Liver (tissue), 3 donors: ENCODE results near the gene NIPBL.

ENCODE experiments used
- FOXA2 ChIP-seq: IDR thresholded peaks from 2 replicates; pipeline ENCODE4 v1.6.1; 2016; ENCODE audit warnings: antibody characterized with exemption
- HNF4G ChIP-seq: IDR thresholded peaks from 2 replicates; pipeline ENCODE4 v1.6.1; 2016; ENCODE audit warnings: antibody characterized with exemption
- JUND ChIP-seq, 2 donors: IDR thresholded peaks; 2 replicates each; pipeline ENCODE4 v1.6.1; 2016; ENCODE audit warnings: antibody characterized with exemption in 2 of 2
- RAD21 ChIP-seq, 2 donors: IDR thresholded peaks; 2 replicates each; pipeline ENCODE4 v1.6.1; 2016; ENCODE audit warnings: antibody characterized with exemption in 2 of 2, mild to moderate bottlenecking in 2 of 2
- REST ChIP-seq: IDR thresholded peaks from 2 replicates; pipeline ENCODE4 v1.6.1; 2016; ENCODE audit warnings: antibody characterized with exemption, mild to moderate bottlenecking
- TF ChIP-seq, protein P1 (sequence below): fragments of 150-350 bp; IDR thresholded peaks from 2 replicates; pipeline ENCODE4 v1.5.1; 2017; ENCODE audit warnings: improper control_type of control experiment, low read depth, low read length; ENCODE audit not compliant: missing input control
- TF ChIP-seq, protein P2 (sequence below): IDR thresholded peaks from 2 replicates; pipeline ENCODE4 v1.6.1; 2016; ENCODE audit warnings: antibody characterized with exemption
- TF ChIP-seq, protein P3 (sequence below): IDR thresholded peaks from 2 replicates; pipeline ENCODE4 v1.6.1; 2016; ENCODE audit warnings: antibody characterized with exemption
- donor health status: healthy.
- donor health status: healthy.

- TF ChIP-seq, protein P1, sequence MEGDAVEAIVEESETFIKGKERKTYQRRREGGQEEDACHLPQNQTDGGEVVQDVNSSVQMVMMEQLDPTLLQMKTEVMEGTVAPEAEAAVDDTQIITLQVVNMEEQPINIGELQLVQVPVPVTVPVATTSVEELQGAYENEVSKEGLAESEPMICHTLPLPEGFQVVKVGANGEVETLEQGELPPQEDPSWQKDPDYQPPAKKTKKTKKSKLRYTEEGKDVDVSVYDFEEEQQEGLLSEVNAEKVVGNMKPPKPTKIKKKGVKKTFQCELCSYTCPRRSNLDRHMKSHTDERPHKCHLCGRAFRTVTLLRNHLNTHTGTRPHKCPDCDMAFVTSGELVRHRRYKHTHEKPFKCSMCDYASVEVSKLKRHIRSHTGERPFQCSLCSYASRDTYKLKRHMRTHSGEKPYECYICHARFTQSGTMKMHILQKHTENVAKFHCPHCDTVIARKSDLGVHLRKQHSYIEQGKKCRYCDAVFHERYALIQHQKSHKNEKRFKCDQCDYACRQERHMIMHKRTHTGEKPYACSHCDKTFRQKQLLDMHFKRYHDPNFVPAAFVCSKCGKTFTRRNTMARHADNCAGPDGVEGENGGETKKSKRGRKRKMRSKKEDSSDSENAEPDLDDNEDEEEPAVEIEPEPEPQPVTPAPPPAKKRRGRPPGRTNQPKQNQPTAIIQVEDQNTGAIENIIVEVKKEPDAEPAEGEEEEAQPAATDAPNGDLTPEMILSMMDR: no peak
- TF ChIP-seq, protein P2, sequence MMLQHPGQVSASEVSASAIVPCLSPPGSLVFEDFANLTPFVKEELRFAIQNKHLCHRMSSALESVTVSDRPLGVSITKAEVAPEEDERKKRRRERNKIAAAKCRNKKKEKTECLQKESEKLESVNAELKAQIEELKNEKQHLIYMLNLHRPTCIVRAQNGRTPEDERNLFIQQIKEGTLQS: no peak
- TF ChIP-seq FOXA2 (no peak), RAD21 (IDR thresholded peaks at IDR 0.05) (no peak), JUND (IDR thresholded peaks at IDR 0.05) (no peak), HNF4G (no peak), REST (no peak)
- TF ChIP-seq, protein P3, sequence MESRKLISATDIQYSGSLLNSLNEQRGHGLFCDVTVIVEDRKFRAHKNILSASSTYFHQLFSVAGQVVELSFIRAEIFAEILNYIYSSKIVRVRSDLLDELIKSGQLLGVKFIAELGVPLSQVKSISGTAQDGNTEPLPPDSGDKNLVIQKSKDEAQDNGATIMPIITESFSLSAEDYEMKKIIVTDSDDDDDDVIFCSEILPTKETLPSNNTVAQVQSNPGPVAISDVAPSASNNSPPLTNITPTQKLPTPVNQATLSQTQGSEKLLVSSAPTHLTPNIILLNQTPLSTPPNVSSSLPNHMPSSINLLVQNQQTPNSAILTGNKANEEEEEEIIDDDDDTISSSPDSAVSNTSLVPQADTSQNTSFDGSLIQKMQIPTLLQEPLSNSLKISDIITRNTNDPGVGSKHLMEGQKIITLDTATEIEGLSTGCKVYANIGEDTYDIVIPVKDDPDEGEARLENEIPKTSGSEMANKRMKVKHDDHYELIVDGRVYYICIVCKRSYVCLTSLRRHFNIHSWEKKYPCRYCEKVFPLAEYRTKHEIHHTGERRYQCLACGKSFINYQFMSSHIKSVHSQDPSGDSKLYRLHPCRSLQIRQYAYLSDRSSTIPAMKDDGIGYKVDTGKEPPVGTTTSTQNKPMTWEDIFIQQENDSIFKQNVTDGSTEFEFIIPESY: no peak
Observed at GRCh38 chr5:36932699-36933098, 56.1 kb downstream of the NIPBL start.
